ENCODE data around the gene ADSS2. TPM values are rescaled to one million over a fixed set of nuclear protein-coding genes. Genes with fewer than 3 reads are reported as not detected.
"Not testable (repeated sequence)": the region's sequence is repeated elsewhere in the genome, so short reads cannot be mapped to it uniquely, and the experiment has no call there.

The ADSS2 gene
- total RNA-seq, 1 donor from 2014 or later = 52.4 TPM

- H3K4me3 Mint-ChIP-seq = no peak overlapping the region
- H3K36me3 Mint-ChIP-seq = no peaks in the 10 kb centered on the region
- TF ChIP-seq, protein P1, sequence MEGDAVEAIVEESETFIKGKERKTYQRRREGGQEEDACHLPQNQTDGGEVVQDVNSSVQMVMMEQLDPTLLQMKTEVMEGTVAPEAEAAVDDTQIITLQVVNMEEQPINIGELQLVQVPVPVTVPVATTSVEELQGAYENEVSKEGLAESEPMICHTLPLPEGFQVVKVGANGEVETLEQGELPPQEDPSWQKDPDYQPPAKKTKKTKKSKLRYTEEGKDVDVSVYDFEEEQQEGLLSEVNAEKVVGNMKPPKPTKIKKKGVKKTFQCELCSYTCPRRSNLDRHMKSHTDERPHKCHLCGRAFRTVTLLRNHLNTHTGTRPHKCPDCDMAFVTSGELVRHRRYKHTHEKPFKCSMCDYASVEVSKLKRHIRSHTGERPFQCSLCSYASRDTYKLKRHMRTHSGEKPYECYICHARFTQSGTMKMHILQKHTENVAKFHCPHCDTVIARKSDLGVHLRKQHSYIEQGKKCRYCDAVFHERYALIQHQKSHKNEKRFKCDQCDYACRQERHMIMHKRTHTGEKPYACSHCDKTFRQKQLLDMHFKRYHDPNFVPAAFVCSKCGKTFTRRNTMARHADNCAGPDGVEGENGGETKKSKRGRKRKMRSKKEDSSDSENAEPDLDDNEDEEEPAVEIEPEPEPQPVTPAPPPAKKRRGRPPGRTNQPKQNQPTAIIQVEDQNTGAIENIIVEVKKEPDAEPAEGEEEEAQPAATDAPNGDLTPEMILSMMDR (IDR thresholded peaks at IDR 0.05; ENCODE audit: unreplicated experiment) = no peak
- no peaks in the 10 kb centered on the region for H3K9me3 Mint-ChIP-seq
- H3K27me3 Mint-ChIP-seq (ENCODE audit: low read depth) = no peaks in the 10 kb centered on the region
- H3K4me1 Mint-ChIP-seq = no peaks in the 10 kb centered on the region
- no peak overlapping the region for H3K27ac Mint-ChIP-seq
- no peak for DNase-seq (ENCODE audit: low spot score in 2 of 2, unreplicated experiment in 2 of 2)
These were observed 75.6 kb downstream of the ADSS2 start for GRCh38 chr1:244376126-244376525.

- no peak for DNase-seq (ENCODE audit: low spot score in 2 of 2, unreplicated experiment in 2 of 2)
- Mint-ChIP-seq H3K9me3 (no peaks in the 10 kb centered on the region), H3K27me3 (ENCODE audit: low read depth) (no peaks in the 10 kb centered on the region), H3K27ac (no peak overlapping the region), H3K4me1 (no peaks in the 10 kb centered on the region), H3K4me3 (no peak overlapping the region), H3K36me3 (no peaks in the 10 kb centered on the region)
- TF ChIP-seq, protein P1 (IDR thresholded peaks at IDR 0.05; ENCODE audit: unreplicated experiment) = no peak
These were observed 76.7 kb downstream of the ADSS2 start for GRCh38 chr1:244375051-244375450.

DNA sequence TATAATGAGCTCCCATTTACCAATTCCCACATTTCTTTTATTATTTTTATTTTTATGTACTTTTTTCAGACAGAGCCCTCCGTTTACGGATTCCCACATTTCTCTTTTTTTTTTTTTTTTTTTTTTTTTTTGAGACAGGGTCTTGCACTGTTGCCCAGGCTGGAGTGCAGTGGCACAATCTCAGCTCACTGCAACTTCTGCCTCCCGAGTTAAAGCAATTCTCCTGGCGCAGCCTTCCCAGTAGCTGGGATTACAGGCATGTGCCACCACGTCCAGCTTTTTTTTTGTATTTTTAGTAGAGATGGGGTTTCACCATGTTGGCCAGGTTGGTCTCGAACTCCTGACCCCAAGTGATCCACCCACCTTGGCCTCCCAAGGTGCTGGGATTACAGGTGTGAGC is 77.2 kb downstream of the ADSS2 start:
- not testable (repeated sequence) for H3K27ac Mint-ChIP-seq, H3K9me3 Mint-ChIP-seq, H3K4me1 Mint-ChIP-seq

DNA sequence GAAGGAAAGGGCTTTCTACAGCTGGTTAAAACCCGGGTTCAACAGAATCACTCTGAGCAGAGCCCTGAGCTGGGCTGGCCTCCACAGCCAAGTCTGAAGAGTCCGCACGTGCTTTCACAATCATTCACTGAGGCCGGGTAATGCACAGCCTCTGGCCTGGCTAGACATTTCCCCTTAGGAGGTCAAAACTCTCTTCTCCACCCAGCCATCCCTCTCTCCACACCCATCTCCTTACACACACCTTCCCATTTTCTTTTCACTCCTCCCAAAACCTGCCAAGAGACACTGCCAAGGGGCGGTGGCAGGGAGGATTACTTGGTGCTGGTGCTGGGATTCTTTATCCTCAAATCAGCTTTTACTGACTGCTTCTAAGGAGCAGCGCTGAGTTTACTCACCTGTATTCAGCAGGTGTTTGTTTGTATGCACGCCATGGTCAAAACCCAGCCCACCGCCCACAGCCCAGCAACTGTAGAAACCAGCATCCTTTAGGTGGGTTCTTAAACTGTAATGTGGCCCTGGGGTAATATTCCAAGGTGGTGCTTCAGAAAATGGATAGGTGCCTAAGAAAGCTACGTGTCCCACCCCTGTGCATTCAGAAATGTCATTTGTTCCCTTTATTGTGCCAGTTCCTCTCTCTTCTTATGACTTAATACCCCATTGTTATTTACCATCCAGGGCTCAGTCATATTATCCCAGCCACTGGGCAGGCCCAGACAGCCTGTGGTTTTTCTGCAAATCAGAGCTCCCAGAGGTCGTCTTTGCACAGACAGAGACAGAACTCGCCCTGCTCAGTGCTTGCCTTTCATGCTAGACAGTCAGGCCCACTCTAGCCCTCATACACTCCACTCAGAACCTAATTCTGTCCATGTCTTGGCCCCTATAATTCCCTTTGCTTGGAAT is 80.2 kb downstream of the ADSS2 start:
- Mint-ChIP-seq H3K36me3 (no peaks in the 10 kb centered on the region), H3K9me3 (no peaks in the 10 kb centered on the region), H3K27me3 (ENCODE audit: low read depth) (no peaks in the 10 kb centered on the region), H3K27ac (no peak overlapping the region), H3K4me3 (no peak overlapping the region), H3K4me1 (no peaks in the 10 kb centered on the region)
- TF ChIP-seq, protein P1 (IDR thresholded peaks at IDR 0.05; ENCODE audit: unreplicated experiment) = no peak
- DNase-seq (ENCODE audit: low spot score in 2 of 2, unreplicated experiment in 2 of 2) = no peak

More for the DNA sequence above, 77.2 kb downstream of the ADSS2 start:
- not testable (repeated sequence) for DNase-seq (ENCODE audit: low spot score in 2 of 2, unreplicated experiment in 2 of 2); H3K36me3 Mint-ChIP-seq; H3K27me3 Mint-ChIP-seq (ENCODE audit: low read depth); H3K4me3 Mint-ChIP-seq

DNA sequence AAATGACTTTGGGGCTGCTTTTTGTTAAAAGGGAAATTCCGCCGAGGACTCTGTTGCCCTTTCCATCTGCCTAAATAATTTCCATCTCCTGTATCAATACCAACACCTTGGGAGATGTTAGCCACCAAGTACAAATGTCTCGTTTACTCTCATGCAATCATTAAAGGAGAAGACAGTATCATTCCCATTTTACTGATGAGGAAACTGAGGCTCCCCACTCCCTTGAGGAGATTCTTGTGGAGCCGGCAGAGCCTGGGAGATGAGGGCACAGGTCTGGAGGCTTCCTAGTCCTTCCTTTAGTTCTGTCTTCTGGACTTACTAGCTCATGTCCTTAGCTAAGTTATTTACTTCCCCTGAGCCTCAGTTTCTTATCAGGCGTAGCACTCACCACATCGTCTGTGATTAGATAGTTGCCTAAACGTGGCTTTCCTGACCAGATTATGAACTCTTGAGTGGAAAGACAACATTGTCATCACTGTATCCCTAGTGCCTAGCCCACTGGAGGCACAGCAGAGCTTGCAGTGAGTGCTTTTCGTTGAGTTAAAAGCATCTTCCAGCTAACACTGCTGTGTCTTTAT is 81.6 kb downstream of the ADSS2 start:
- H3K4me3 Mint-ChIP-seq = no peak overlapping the region
- TF ChIP-seq, protein P1 (IDR thresholded peaks at IDR 0.05; ENCODE audit: unreplicated experiment) = no peak
- H3K27me3 Mint-ChIP-seq (ENCODE audit: low read depth) = no peaks in the 10 kb centered on the region
- peaks cover 2% of the 10 kb centered on the region for H3K36me3 Mint-ChIP-seq
- H3K4me1 Mint-ChIP-seq = peaks cover 2% of the 10 kb centered on the region
- H3K9me3 Mint-ChIP-seq = peaks cover 3% of the 10 kb centered on the region
- no peak overlapping the region for H3K27ac Mint-ChIP-seq
- DNase-seq (ENCODE audit: low spot score in 2 of 2, unreplicated experiment in 2 of 2) = no peak
